ENCODE results near the gene ABHD4. TPM values are rescaled to one million over a fixed set of nuclear protein-coding genes. Genes with fewer than 3 reads are reported as not detected.
"Not testable (repeated sequence)": the region's sequence is repeated elsewhere in the genome, so short reads cannot be mapped to it uniquely, and the experiment has no call there.

Gene ABHD4
- total RNA-seq, 1 donor from 2014 or later = 34.1 TPM

- Mint-ChIP-seq H3K4me1 (ENCODE audit: unreplicated experiment) (no peaks in the 10 kb centered on the region), H3K27ac (no peak overlapping the region), H3K36me3 (no peaks in the 10 kb centered on the region), H3K4me3 (no peak overlapping the region), H3K27me3 (no peaks in the 10 kb centered on the region), H3K9me3 (peaks cover 17% of the 10 kb centered on the region)
- TF ChIP-seq CTCF (conservative IDR thresholded peaks at IDR 0.05) = no peak
- DNase-seq (ENCODE audit: extremely low spot score, unreplicated experiment) = no peak
Measured at GRCh38 chr14:22634233-22634900, 36.3 kb downstream of the ABHD4 start.

- H3K27me3 Mint-ChIP-seq; H3K4me1 Mint-ChIP-seq (ENCODE audit: unreplicated experiment); H3K36me3 Mint-ChIP-seq; DNase-seq (ENCODE audit: extremely low spot score, unreplicated experiment); H3K4me3 Mint-ChIP-seq; H3K27ac Mint-ChIP-seq; H3K9me3 Mint-ChIP-seq: not testable (repeated sequence)
Measured at GRCh38 chr14:22635980-22636379, 37.9 kb downstream of the ABHD4 start.

- H3K4me1 Mint-ChIP-seq (ENCODE audit: unreplicated experiment) = no peaks in the 10 kb centered on the region
- H3K4me3 Mint-ChIP-seq = no peak overlapping the region
- no peak for DNase-seq (ENCODE audit: extremely low spot score, unreplicated experiment)
- no peaks in the 10 kb centered on the region for H3K9me3 Mint-ChIP-seq
- no peak for TF ChIP-seq CTCF (conservative IDR thresholded peaks at IDR 0.05)
- H3K27me3 Mint-ChIP-seq = peaks cover 8% of the 10 kb centered on the region
- no peaks in the 10 kb centered on the region for H3K36me3 Mint-ChIP-seq
- no peak overlapping the region for H3K27ac Mint-ChIP-seq
Measured at GRCh38 chr14:22640192-22640591, 42.1 kb downstream of the ABHD4 start.

- no peak for TF ChIP-seq CTCF (conservative IDR thresholded peaks at IDR 0.05)
- H3K36me3 Mint-ChIP-seq = no peaks in the 10 kb centered on the region
- no peak for DNase-seq (ENCODE audit: extremely low spot score, unreplicated experiment)
- no peaks in the 10 kb centered on the region for H3K9me3 Mint-ChIP-seq
- no peaks in the 10 kb centered on the region for H3K4me1 Mint-ChIP-seq (ENCODE audit: unreplicated experiment)
- H3K27ac Mint-ChIP-seq = no peak overlapping the region
- H3K4me3 Mint-ChIP-seq = no peak overlapping the region
- peaks cover 11% of the 10 kb centered on the region for H3K27me3 Mint-ChIP-seq
Measured at GRCh38 chr14:22641846-22642245, 43.7 kb downstream of the ABHD4 start.

GRCh38 chr14:22644305-22644635 lies 46.2 kb downstream of the ABHD4 start, which contains the start of gene OR6J1:
TSS of gene OR6J1 (minus strand) at chr14:22644352. CDS start at chr14:22634811, 9,541 bp downstream.
- Mint-ChIP-seq H3K27me3 (peaks cover 11% of the 10 kb centered on the region), H3K4me1 (ENCODE audit: unreplicated experiment) (no peaks in the 10 kb centered on the region), H3K9me3 (no peaks in the 10 kb centered on the region), H3K27ac (no peak within 1 kb of the TSS), H3K36me3 (no peaks in the 10 kb centered on the region), H3K4me3 (no peak within 1 kb of the TSS)
- TF ChIP-seq CTCF (conservative IDR thresholded peaks at IDR 0.05) = no peak
- DNase-seq (ENCODE audit: extremely low spot score, unreplicated experiment) = no peak

- no peak for TF ChIP-seq CTCF (conservative IDR thresholded peaks at IDR 0.05)
- Mint-ChIP-seq H3K4me1 (ENCODE audit: unreplicated experiment) (no peaks in the 10 kb centered on the region), H3K9me3 (no peaks in the 10 kb centered on the region), H3K36me3 (no peaks in the 10 kb centered on the region), H3K27me3 (peaks cover 15% of the 10 kb centered on the region), H3K4me3 (no peak overlapping the region), H3K27ac (no peak overlapping the region)
- DNase-seq (ENCODE audit: extremely low spot score, unreplicated experiment) = no peak
Measured at GRCh38 chr14:22646570-22647254, 48.6 kb downstream of the ABHD4 start.

All from type B pancreatic cell (in vitro differentiated cells).